ENCODE data around the gene NDUFAF5. TPM values are rescaled to one million over a fixed set of nuclear protein-coding genes. Genes with fewer than 3 reads are reported as not detected.

Gene NDUFAF5
- total RNA-seq, 6 donors from 2014 or later = 12.0 to 53.4 (median 17.7) TPM

DNA sequence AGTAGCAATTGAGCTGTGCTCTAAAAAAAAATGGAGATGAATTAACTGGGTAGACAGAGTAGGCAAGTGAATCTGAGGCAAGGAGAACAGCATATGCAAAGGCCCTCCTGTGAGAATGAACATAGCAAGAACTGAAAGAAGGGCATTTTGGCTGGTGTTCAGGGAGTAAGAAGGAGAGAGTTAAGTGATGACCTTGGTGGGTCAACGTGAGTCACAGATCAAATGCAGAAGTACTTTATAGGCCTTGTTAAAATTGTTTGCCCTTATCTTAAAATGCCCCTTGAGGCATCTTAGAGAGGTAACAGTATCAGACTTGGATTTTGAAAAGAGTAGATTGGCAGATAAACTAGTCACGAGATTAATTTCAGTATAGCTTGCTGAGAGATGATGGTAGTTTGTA lies 24.5 kb downstream of the NDUFAF5 start:
- ATAC-seq (ENCODE audit: low FRiP score in 2 of 2) (no peak), DNase-seq (no peak)
- Histone ChIP-seq H3K4me3 (no peak overlapping the region), H3K4me1 (peaks cover 0 to 8% (median 0%) of the 10 kb centered on the region in 4 donors), H3K27me3 (no peaks in the 10 kb centered on the region), H3K36me3 (peaks cover 12 to 96% (median 54%) of the 10 kb centered on the region in 4 donors), H3K9me3 (no peaks in the 10 kb centered on the region), H3K27ac (no peak overlapping the region)
- 72 to 78% methylated on average over 2 of the region's 2 CpGs for WGBS, 2 donors
- TF ChIP-seq, protein P1, sequence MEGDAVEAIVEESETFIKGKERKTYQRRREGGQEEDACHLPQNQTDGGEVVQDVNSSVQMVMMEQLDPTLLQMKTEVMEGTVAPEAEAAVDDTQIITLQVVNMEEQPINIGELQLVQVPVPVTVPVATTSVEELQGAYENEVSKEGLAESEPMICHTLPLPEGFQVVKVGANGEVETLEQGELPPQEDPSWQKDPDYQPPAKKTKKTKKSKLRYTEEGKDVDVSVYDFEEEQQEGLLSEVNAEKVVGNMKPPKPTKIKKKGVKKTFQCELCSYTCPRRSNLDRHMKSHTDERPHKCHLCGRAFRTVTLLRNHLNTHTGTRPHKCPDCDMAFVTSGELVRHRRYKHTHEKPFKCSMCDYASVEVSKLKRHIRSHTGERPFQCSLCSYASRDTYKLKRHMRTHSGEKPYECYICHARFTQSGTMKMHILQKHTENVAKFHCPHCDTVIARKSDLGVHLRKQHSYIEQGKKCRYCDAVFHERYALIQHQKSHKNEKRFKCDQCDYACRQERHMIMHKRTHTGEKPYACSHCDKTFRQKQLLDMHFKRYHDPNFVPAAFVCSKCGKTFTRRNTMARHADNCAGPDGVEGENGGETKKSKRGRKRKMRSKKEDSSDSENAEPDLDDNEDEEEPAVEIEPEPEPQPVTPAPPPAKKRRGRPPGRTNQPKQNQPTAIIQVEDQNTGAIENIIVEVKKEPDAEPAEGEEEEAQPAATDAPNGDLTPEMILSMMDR (IDR thresholded peaks at IDR 0.05) = no peak
- TF ChIP-seq POLR2A (IDR thresholded peaks at IDR 0.05) (no peak), POLR2AphosphoS5 (IDR thresholded peaks at IDR 0.05) (no peak), EP300 (IDR thresholded peaks at IDR 0.05) (no peak)

DNA sequence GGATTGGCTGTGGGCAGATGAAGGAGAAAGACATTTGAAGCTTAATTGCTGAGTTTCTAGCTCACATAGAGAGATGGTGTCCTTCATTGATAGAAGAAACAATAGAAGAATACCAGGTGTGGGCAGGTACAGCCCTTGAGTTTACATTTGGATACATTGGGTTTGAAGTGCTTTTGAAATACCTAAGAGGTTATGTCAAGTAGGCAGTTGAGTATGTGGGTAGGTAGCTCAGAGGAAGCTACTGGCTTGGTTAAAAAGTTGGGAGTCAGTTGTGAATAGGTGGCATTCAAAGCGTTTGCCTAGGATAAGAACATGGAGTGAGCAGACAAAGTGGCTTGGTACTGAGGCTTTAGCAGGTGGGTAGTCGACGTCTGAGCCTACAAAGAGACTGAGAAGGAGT lies 25.0 kb downstream of the NDUFAF5 start:
- TF ChIP-seq EP300 (IDR thresholded peaks at IDR 0.05) (peak in 1 of 4 donors; percentile 30), POLR2A (IDR thresholded peaks at IDR 0.05) (no peak)
- WGBS, 2 donors = 77 to 81% methylated on average over 3 of the region's 3 CpGs
- no peak overlapping the region for H3K4me3 ChIP-seq
- ATAC-seq (ENCODE audit: low FRiP score in 2 of 2) (peak in 1 of 2 donors; percentile 66), DNase-seq (no peak)
- no peaks in the 10 kb centered on the region for H3K9me3 ChIP-seq
- H3K27ac ChIP-seq = no peak overlapping the region
- peaks cover 8 to 96% (median 57%) of the 10 kb centered on the region in 4 donors for H3K36me3 ChIP-seq
- no peaks in the 10 kb centered on the region for H3K27me3 ChIP-seq
- peaks cover 0 to 8% (median 0%) of the 10 kb centered on the region in 4 donors for H3K4me1 ChIP-seq

DNA sequence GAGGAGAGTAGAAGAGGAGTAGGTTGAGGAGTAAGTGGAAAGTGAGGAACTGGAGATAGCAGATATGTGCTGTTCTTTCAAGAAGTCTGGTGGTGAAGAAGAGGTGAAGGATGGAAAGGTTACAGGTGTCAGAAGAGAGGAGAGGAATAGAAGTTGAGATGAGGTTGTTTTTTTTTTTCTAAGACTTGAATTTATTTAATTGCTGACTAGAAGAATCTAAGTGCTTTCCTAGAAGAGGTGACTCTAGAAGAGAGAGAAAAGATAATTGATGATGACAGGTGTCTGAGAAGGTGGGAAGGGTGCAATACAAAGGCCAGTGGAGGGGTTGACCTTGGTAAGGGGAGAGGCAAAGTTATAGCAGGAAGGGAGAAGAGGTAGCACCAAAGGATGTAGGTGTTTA lies 25.6 kb downstream of the NDUFAF5 start:
- Histone ChIP-seq H3K36me3 (peaks cover 8 to 96% (median 59%) of the 10 kb centered on the region in 4 donors), H3K27ac (no peak overlapping the region), H3K4me3 (no peak overlapping the region), H3K27me3 (no peaks in the 10 kb centered on the region), H3K4me1 (peaks cover 0 to 8% (median 0%) of the 10 kb centered on the region in 4 donors), H3K9me3 (no peaks in the 10 kb centered on the region)
- TF ChIP-seq, protein P1 (IDR thresholded peaks at IDR 0.05) = no peak
- no peak for TF ChIP-seq EP300 (IDR thresholded peaks at IDR 0.05)
- TF ChIP-seq POLR2A (IDR thresholded peaks at IDR 0.05) = no peak
- no peak for TF ChIP-seq POLR2AphosphoS5 (IDR thresholded peaks at IDR 0.05)
- ATAC-seq (ENCODE audit: low FRiP score in 2 of 2) (no peak), DNase-seq (no peak)

DNA sequence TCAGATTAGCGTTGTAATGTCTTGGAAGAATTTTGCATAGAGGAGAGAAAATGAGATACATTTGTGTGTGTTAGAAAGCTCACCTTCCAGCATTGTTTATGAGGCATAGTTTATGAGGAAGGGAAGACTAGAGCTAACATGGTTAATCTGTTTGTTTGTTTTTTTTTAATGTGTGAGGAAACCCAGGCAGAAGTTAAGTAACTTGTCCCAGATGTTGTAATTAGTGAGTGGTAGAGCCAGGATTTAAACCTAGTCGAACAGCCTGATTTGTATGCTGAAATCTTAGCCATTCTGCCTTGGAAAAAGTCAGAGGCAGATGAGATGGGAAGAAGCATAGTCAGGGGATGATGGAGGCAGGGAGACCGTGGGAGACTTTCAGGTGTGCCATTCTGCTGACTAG lies 29.1 kb downstream of the NDUFAF5 start:
- Histone ChIP-seq H3K9me3 (no peaks in the 10 kb centered on the region), H3K36me3 (peaks cover 11 to 93% (median 67%) of the 10 kb centered on the region in 4 donors), H3K27ac (no peak overlapping the region), H3K27me3 (no peaks in the 10 kb centered on the region), H3K4me3 (no peak overlapping the region), H3K4me1 (peaks cover 0 to 8% (median 0%) of the 10 kb centered on the region in 4 donors)
- WGBS, 2 donors = 79 to 86% methylated on average over 3 of the region's 3 CpGs
- TF ChIP-seq POLR2AphosphoS5 (IDR thresholded peaks at IDR 0.05) = no peak
- TF ChIP-seq, protein P1 (IDR thresholded peaks at IDR 0.05) = no peak
- no peak for TF ChIP-seq POLR2A (IDR thresholded peaks at IDR 0.05)
- TF ChIP-seq EP300 (IDR thresholded peaks at IDR 0.05) = no peak
- ATAC-seq (ENCODE audit: low FRiP score in 2 of 2) = no peak
- no peak for DNase-seq

DNA sequence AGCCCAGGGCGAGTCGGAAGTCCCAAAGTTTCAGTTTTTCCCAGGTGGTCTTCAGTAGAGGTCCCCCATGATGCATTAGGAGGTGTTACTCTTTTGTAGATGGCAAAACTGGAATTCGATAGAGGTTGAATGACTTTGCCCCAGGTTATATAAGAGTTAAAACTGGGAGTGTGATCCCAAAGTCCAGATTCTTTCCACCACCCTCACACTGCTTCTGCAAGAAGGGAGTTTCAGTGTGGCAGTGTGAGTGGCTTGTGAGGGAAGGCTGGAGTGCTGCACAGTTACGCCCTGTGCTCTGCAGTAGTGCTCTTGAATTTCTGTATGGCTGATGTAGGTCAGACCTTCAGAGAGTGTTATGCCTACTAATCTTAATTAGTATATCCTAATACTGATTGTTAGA lies 29.8 kb downstream of the NDUFAF5 start:
- no peak overlapping the region for H3K27ac ChIP-seq
- WGBS, 2 donors = 92% methylated on average over 4 of the region's 4 CpGs
- H3K9me3 ChIP-seq = no peaks in the 10 kb centered on the region
- H3K4me1 ChIP-seq = peaks cover 0 to 4% (median 0%) of the 10 kb centered on the region in 4 donors
- TF ChIP-seq EP300 (IDR thresholded peaks at IDR 0.05) = no peak
- TF ChIP-seq POLR2AphosphoS5 (IDR thresholded peaks at IDR 0.05) = no peak
- no peak for TF ChIP-seq POLR2A (IDR thresholded peaks at IDR 0.05)
- TF ChIP-seq, protein P1 (IDR thresholded peaks at IDR 0.05) = no peak
- no peaks in the 10 kb centered on the region for H3K27me3 ChIP-seq
- ATAC-seq (ENCODE audit: low FRiP score in 2 of 2) (no peak), DNase-seq (no peak)
- peaks cover 4 to 86% (median 60%) of the 10 kb centered on the region in 4 donors for H3K36me3 ChIP-seq
- no peak overlapping the region for H3K4me3 ChIP-seq

All from upper lobe of left lung (tissue), 6 donors.